Stimulated activated CD8-positive, alpha-beta memory T cell treated with anti-CD3 and anti-CD28 coated beads, Interleukin-7, amount 100 ng/mL, for 4 hours (primary cell): ENCODE results near the gene MARCHF3.

ENCODE experiments used
- DNase-seq, 2 donors: peaks; one replicate each; pipeline ENCODE4 v3.0.0-alpha.2; 2020; ENCODE audit warnings: low read depth in 2 of 2

Gene MARCHF3

DNA sequence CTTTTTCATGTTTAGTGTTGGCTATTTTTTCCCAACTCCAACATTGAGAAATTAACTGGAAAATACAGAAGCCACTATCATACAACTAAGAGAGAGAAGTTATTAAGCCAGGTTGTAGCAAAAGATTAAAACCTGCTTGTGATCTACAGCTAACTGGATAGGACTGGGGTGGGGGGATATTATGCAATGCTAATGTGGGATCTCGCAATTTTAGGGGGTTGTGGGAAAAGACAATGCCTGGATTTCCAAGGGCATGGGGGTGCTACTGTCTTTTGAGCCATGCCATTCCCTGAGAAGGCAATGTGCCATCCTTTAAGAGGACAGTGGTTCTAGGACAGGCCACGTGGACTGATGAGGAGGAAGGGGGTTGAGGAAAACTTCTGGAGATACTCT lies 46.5 kb downstream of the MARCHF3 start:
- no peak for DNase-seq

- DNase-seq: no peak
These were observed 47.2 kb downstream of the MARCHF3 start for GRCh38 chr5:126982926-126983873.

GRCh38 chr5:126982202-126982601 lies 48.2 kb downstream of the MARCHF3 start:
- DNase-seq: no peak

DNA sequence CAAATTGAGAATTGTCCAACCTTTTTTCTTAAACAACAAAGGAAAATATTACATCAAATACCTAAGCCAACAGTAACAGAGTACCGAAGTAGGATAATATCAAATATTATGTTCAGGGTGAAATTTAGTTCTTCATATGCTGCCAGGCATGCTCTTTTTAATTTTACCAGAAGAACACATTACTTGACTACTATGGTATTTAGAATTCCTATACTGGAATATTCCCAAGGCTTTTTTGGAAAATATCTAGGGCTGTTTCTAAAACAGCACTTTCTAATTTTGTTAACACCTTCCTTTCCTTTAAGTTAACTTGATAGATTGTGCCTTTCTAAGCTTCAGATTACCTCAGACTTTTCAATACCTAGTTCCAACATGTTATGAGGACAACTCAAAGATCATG lies 48.7 kb downstream of the MARCHF3 start:
- DNase-seq: no peak

GRCh38 chr5:126981222-126981621 lies 49.1 kb downstream of the MARCHF3 start:
- DNase-seq: no peak

GRCh38 chr5:126978258-126978657 lies 52.1 kb downstream of the MARCHF3 start:
- no peak for DNase-seq

DNA sequence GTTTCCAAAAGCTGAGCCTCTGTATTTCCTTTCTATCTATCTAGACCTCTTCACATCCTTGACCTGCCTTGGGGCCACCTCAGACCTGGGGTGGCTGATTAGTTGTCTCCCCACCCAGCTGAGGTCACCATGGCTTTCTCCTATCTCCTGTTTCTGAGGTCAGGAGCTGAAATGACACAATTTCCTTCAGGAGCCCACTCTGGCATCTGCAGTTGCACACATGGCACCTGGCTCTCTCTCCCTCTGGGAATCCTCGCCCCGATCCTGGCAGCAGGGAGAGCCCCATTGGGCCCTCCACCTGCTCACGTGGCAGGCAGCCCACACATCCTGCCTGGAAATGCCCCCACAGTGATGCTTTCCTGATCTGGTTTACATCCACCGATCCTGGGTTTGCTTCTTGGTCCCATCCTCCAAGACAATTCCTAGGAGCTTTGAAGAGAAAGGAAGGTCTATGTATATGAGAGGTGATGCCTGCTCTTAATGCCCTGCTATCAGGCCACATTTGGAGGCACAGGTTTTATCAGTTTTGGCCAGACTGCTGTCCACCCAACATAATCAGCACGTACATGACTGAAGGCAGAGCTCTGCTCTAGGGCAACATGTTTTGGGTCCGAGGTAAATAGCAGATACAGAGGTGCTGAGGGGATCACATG lies 53.7 kb downstream of the MARCHF3 start:
- DNase-seq: no peak

DNA sequence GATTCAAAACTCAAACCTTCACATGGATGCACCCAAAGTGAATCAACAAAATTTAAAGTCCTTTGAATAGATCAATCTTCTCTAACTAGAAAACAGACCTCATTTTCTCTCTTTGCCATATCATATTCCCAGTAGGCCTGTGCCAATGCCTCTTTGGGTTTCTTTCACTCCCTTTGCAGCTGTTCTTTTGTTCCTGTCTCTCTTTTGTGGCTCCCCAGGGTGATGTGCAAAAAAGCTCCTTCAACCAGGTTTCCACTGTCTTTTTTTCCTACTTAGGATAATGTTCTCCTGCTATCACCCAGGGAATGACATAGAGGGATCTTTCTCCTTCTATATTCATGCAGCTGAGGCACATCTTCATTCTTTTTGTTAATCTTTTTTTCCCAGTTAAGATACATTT lies 54.6 kb downstream of the MARCHF3 start:
- no peak for DNase-seq

DNA sequence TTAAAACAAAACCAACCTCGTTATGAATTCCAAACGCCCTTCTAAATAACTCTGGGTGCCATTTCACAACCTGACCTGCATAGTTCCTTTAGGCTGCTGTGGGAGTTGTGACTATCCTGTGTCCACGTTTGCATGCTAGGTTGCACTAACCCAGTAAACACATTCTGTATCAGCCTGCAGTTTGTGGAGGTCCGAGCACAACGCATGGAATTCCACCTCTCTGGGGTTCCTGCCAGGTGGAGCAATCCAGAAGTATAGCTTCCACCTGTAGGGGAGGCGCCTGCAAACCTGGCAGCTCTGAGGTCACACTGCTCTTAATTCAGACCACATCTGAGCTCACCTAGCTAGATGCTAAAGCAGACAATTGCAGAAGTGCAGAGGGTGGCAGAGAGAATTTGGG lies 57.2 kb downstream of the MARCHF3 start:
- no peak for DNase-seq

- DNase-seq: peak in 1 of 2 donors; percentile 12
These were observed 58.1 kb downstream of the MARCHF3 start for GRCh38 chr5:126972062-126972895.

DNA sequence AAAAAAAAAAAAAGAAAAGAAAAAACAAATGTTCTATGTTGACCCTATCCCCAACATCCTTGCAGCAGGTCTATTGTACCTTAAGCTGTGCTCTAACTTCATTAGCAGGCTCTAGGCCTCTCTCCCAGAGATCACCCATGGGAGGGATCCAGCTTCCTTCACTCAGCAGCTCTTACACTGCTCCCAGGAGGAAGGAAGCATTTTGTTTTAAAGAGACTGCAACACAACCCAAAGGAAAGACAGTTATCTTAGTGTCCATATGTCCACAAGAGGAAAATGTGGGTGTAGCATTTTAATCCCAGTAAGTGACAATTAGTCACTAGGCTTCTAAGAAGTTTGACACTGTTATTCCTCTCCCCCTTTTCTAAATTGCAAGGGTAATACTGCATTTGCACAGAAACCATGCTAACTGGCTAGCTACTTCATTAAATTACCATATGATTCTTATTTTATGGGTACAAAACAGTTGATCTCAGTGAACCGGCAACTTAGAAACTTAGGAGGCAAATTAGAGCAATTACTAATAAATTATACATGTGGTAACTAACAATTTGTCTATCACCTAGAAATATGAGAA lies 58.8 kb downstream of the MARCHF3 start:
- DNase-seq: no peak

DNA sequence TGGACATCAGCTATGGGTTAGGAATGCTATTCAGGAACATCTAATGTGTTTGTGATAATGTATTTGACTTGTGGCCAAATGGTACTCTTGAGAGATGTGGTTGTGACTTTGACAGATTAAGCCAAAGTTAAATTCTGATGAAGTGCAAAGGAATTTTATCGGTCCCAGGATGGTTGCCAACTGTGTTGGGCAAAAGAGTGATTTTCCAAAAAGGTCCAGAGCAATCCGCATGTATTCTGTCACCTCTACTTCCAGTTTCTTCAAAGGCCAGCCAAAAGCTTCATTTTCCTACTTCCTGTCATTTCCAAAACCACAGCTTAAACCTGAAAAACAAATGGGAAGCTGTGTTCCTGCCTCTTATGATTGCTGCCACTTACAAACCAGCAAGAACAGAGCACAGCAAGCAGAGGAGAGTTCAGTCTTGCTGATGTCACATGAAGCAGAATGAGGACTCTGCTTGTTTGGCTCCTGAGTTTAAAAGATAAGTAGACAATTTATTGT lies 59.8 kb downstream of the MARCHF3 start:
- no peak for DNase-seq

DNA sequence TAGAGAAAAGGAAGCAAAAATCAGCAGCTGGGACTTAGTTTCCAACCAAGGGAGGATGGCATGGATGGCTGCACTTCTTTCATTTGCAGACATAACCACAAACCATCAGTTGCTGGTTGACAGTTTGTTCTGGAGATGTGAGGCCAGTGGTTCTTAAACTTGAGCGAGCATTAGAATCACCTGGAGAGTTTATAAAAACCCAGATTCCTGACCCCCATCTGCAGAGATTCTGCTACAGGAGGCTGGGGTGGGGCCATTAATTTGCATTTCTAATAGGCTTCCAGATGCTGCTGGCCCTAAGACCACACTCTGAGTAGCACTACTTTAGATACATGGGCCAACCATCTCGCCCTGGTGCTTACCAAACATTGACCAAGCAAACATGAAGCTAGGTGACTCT lies 60.8 kb downstream of the MARCHF3 start:
- no peak for DNase-seq

- DNase-seq: no peak
These were observed 62.4 kb downstream of the MARCHF3 start for GRCh38 chr5:126967808-126968466.

GRCh38 chr5:126965487-126965886 lies 64.9 kb downstream of the MARCHF3 start:
- DNase-seq: no peak

DNA sequence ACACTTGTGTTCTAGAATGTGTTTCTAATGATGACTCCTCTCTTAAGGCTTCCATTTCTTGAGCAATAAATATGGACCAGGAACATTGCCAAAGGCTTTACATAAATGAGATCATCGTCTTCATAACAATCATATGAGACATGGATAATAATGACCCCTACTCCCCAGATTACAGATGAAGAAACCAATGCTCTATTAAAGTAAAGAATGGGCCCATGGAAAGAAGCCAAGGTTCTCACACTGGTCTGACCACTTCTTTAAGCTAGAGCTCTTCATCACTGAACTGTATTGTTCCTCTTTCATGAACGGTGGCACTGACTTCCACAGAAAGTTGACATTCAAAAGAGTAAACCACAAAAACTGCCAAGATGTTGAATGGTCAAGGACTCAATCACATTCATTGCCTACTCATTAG lies 65.3 kb downstream of the MARCHF3 start:
- DNase-seq: no peak

DNA sequence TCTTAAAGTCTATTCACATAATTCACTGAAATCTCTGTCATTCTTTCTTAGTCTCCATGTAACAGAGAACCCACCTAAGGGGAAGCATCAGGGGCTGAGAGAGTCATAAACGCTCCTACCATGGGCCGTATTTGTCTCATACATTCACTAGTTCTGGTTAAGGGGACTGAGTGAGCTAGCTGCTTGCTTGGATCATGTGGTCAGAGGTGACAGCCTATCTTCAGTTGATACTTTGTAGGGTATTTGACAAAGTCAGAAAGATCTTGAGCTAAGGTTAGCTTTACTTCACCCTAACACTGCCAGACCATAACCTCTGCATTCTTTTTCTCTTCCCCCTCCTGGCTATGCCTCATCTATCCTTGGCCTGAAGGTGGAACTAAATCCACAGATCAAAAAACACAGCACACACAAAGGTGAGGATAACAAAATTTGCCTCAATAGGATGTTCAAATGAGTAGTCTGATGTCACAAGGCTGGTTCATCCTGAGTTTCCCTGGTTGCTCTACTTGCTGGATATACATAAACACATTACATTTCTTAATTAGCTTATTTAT lies 66.5 kb downstream of the MARCHF3 start:
- DNase-seq: no peak

DNA sequence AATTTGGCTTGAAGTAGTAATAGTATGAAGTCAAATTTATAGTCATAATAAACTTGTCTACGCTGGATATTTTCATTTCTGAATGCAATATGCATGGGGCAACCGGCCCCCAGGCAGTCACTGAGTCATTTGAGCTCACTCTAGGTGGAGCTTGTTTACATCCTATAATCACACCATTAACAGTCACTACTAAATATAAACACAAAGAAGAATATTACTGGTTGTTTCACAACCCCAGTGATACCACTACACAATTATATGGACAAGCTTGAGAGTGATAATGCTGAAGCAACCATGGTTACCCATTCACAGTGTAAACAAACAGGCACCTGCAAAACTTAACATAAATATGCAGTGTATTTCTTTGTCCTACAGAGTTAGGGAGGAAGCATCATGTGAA lies 68.7 kb downstream of the MARCHF3 start:
- DNase-seq: no peak

DNA sequence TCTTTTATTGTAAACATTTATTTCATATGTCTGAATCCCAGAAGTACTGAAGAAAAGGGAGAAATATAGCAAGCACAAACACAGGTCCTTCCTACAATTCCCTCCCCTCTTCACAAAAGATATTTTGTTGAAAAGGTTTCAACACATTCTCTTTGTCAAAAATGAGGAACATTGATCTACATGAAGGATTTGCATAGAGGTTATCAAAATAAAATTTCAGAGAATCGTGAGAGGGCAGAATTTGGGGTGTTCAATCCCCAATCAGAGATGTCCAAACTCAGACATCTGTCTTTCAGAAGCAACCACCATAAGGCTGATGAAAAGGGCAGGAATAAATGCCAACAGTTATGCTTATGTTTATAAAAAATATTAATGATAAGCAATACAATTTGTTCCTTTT lies 69.2 kb downstream of the MARCHF3 start:
- no peak for DNase-seq

DNA sequence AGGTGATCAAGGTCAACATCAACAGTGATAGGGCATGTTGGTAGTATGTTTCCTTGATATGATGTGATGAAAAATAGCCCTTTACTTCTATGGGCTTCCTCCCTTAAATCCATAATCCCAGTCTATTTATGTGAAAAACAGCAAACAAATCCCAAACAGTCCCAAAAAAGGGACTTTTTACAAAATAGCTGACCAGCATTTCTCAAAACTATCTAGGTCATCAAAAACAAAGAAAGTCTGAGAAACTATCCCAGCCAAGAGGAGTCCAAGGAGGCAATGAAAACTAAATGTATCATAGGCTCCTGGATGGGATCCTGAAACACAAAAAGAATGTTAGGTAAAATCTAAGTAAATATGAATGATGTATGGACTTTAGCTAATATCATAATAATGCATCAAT lies 71.2 kb downstream of the MARCHF3 start:
- DNase-seq: no peak

- no peak for DNase-seq
These were observed 73.4 kb downstream of the MARCHF3 start for GRCh38 chr5:126956991-126957390.
